NB4 (cell line): ENCODE measurements around the gene CBFA2T3.

Experiments used
- CTCF ChIP-seq: IDR thresholded peaks from one replicate; pipeline ENCODE4 v1.5.1; 2012; ENCODE audit warnings: low read depth, low read length
- POLR2A ChIP-seq: IDR thresholded peaks from 2 replicates; pipeline ENCODE4 v1.6.1; 2011; ENCODE audit warnings: mild to moderate bottlenecking; ENCODE audit not compliant: insufficient read length; ENCODE audit errors: extremely low read depth

GRCh38 chr16:88856828-88857727 is 119.9 kb downstream of the CBFA2T3 start, which contains the start of the genes GALNS and TRAPPC2L:
- TF ChIP-seq CTCF (no peak), POLR2A (peak; percentile 75)
